Dermis blood vessel endothelial cell (primary cell): ENCODE results near the gene CBX7. TPM values are rescaled to one million over a fixed set of nuclear protein-coding genes. Genes with fewer than 3 reads are reported as not detected.
A peak's percentile ranks its signal among the peaks of the same experiment; 100 is the strongest.

Experiments
- DNase-seq: peaks from one replicate; pipeline ENCODE4 v3.0.0; 2010
- total RNA-seq: library from RNA; depleted of rRNA; stranded (reverse); fragments of >200 nt; gene quantifications from 2 replicates; pipeline ENCODE4 v1.2.3, GENCODE V29; 2014

The CBX7 gene
- total RNA-seq, 1 donor from 2014 or later: 9.5 TPM

DNA sequence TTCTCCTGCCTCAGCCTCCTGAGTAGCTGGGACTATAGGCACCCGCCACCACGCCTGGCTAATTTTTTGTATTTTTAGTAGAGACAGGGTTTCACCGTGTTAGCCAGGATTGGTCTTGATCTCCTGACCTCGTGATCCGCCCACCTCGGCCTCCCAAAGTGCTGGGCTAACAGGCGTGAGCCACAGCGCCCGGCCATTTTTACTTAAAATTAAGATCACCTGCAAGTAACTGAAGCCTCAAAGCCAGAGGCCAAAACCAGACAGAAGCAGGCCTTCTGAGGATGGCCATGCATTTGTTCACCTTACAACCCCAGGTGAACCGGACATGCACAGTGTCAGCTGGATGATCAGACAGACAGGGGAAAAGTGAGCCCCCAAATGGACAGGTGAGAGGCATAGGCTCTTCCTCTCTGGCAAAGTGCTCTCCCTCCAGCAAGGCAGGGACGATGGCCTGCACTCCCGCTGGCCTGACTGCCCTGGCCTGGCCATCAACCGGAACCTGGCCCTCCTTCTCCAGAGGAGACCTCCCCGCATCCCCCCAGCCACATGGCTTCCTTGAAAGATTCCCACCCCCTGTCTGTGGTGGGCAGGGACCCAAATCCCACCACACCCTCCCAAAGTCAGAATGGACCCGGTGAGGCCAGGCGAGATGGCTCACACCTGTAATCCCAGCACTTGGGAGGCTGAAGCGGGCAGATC lies 29.6 kb downstream of the CBX7 start:
- no peak for DNase-seq

DNA sequence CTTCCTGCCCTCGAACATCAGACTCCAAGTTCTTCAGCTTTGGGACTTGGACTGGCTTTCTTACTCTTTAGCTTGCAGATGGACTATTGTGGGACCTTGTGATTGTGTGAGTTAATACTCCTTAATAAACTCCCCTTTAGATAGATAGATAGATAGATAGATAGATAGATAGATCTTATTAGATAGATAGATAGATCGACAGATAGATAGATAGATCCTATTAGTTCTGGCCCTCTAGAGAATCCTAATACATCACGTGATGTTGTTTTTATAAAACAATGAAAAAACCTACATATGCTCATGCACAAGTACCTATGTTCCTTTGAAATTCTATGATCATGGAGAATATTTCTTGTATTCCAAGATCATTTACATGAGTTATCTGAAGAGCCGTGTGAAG lies 31.5 kb downstream of the CBX7 start:
- no peak for DNase-seq

DNA sequence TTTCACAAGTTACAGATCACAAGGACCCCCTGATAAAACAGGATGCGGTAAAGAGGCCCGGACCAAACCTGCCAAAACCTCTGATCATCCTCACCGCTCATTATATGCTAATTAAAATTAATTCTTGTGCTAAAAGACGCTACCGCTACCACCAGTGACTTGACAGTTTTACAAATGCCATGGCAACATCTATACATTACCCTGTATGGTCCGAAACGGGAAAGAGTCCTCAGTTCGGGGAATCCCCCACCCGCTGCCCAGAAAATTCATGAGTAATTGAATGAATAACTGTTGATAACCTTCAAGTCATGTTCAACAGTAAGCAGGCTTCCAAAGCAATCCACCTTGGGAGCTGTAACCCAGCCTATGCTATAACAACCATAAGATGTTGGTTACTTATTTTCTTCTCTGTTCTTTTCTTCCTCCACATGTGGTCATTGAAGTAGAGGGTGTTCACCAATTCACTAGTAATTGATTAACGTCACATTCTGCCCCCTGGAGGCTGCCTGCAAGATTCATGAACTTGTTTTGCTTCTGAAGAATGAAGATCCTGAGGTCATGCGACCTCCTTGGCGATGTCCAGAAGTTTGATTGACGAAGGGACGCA lies 34.8 kb downstream of the CBX7 start:
- peak; percentile 70 for DNase-seq

DNA sequence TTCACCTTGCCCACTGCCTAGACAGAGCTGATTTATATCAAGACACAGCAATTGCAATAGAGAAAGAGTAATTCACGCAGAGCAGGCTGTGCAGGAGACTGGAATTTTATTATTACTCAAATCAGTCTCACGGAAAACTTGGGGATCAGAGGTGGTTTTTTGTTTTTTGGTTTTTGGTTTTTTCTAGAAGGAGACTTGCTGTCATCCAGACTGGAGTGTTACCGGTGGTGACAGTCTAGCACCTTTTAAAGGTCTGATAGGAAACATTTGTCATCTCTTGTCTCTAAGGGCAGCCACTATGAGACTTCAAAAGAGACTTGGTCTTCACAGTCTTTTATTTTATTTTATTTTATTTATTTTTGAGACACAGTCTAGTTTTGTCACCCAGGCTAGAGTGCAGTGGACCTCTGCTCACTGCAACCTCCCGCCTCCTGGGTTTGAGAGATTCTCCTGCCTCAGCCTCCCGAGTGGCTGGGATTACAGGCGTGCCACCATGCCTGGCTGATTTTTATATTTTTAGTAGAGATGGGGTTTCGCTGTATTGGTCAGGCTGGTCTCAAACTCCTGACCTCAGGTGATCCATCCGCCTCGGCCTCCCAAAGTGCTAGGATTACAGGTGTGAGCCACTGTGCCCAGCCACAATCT lies 36.4 kb downstream of the CBX7 start:
- no peak for DNase-seq

DNA sequence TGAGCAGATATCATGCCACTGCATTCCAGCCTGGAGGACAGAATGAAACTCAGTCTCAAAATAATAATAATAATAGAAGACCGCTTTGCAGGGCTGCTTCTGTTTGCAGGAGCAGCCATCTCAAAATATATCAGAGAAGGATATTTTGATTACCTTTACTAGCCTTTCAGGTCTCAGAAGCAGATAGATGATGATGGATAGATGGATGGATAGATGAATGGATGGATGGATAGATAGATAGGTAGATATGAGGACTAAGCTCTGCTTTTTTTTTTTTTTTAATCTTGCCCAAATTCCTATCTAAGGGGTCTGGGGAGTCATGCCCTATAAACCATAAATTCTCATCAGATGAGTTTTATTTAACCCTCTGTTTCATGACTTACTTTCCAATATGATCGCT lies 36.9 kb downstream of the CBX7 start:
- DNase-seq: no peak

DNA sequence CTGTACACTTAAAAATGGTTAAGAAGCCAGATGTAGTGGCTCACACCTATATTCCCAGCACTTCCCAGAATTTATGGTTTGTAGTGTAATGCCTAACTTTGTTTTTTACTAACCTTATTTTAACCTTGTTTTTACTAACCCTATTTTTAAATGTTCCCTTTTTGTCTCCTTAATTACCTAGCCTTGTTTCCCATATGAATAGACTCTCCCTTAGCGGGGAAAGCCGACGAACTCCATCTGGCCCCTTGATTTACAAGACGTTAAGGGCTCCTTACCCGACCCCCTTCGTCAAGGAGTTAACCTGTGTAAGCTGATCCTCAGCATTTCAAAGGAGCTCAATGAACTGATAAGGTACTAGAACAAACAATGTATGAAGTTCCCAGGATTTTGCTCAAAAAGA lies 38.4 kb downstream of the CBX7 start:
- DNase-seq: no peak

DNA sequence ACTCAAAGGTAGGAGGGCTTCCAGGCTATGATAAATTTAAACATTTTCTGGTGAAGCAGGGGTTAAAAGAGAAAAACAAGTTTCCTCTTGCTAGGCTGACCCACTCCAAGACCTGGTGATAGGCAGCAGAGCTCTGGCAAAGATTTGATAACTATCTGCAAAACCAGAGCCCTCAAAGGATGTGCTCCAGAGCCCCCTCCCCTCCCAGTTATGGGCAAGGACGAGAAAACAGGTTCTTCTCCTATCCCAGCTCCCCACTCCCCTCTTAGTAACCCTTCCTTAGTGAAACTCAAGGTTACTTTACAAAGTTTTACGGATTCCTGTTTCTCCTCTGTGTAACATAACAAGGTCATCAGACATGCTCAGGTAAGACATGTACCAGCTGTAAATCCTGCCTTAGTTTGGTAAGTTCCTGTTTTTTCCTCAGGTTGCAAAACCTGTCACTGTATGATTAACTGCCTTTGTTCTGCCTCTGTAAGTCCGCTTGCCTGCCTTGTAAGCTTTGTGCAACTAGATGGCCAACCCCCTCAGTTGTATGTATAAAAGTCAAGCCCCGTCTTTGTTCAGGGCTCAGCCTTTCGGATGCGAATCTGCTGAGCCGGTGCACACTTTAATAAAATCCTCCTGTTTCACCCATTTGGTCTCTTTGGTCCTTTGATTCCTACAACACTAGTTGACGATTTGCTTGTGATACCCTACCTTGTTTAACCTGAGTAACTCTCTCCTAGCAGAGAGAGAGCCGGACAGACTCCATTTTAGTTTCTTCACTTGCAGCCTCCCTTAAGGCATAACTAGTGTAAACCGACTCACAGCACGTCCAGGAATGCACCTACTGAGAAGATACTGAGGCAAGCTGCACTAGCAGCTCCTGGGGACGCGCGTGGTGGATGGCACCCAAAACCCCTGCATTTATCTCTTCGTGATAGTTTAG lies 41.6 kb downstream of the CBX7 start:
- DNase-seq: no peak

DNA sequence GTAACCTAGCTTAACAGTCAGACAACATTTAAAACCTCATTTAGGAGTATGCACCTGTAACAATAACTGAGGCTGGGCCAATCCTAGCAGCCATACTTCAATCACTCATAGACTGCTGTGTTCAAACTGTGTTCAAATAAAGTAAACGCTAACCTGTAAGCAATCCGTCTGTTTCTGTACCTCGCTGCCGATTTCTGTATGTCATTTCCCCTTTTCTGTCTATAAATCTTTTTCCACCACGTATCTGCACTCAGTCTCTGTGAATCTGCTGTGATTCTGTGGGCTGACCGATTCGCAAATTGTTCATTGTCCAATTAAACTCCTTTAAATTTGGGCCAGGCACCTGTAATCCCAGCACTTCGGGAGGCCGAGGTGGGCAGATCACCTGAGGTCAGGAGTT lies 43.1 kb downstream of the CBX7 start:
- DNase-seq: no peak

DNA sequence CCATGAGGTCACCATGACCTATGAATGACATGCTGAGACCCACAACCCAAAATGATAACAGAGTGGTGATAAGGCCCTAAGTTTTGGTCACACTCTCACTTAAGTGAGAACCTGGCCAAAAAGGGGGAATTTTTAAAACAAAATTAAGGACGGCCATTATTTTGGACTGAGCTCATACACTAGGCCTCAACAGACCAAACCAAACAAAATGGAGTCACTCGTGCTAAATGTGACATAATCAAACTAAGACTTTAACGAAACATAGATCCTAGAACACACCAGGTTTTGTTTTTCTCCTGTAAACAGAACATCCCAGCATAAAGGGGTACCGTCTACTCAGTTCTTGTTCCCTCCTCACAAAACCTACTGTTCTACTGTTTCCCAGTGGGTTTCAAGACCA lies 44.0 kb downstream of the CBX7 start:
- no peak for DNase-seq

DNA sequence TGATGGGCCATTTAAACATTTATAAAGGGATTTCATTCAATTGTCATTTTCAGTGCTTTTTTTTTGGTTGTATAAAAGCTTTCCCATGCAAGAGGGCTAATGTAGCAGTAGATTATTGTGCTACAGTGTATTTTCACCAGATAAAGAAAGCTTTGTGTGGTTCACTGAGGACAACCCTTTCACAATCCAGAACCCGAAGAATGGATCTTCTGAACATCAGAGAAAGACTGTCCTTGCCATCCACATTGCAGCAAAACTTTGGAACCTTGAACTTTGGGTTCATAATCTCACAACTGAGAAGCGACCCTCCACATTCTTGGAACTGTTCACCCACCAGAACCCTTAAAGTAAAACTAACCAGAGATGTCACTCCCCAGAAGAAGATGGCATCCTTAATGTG lies 46.2 kb downstream of the CBX7 start:
- no peak for DNase-seq

DNA sequence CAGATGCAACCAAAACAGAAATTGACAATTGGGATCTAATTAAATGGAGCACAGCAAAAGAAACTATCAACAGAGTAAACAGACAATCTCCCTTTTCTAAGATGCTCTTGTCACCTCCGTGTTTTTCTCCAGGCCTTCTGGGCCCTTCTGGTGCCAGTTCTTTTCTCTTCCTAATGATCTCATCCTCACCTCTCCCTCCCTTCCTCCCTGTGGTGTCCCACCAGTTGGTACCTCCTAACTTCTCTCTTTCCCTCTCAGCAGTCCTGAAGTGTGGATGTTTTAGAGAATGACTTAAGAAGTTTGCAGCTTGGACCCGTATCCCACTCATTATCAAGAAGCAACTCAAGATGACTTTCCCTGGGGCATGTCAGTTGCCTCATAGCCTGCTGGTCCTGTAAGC lies 49.0 kb downstream of the CBX7 start:
- DNase-seq: no peak

DNA sequence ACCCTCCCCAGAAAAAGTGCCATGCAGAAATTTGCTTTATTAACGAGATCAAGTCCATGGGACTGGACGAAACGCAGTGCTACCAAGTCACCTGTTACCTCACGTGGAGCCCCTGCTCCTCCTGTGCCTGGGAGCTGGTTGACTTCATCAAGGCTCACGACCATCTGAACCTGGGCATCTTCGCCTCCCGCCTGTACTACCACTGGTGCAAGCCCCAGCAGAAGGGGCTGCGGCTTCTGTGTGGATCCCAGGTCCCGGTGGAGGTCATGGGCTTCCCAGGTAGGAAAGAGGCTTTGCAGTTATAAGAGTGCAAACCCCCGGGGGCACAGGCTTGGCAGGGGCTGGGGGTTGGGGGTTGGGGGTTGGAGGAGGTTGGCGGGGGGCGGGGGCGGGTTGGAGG lies 51.3 kb downstream of the CBX7 start:
- DNase-seq: no peak

DNA sequence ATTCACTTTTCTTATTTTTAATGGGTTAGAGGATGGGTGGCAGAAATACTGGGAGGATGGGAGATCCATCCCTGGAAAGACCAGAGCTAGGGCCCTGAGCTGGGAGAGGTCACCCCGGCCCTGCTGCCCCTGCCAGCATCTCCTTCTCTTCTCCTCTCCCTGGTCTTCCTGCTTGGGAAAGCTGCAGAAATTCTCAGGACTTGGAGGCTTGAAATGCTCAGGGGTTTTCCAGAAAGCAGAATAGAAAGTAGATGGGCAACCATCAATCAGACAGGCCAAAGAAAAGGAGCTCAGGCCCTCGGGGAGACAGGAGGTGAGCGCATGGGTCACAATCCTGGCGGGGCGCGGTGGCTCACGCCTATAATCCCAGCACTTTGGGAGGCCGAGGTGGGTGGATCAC lies 53.9 kb downstream of the CBX7 start:
- no peak for DNase-seq

DNA sequence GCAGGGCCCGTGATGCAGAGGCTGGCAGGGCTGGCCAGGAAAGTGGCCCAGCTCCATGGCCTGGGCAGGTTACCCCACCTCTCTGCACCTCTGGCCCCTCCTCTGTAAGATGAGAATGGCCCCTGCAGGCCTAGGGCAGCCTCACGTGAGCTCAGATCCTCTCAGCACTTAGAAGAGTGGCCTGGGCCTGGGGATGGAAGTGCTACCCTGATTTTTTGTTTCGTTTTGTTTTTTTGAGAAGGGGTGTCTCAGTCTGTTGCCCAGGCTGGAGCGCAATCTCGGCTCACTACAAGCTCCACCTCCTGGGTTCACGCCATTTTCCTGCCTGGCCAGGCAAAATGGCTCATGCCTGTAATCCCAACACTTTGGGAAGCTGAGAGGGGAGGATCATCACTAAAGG lies 54.5 kb downstream of the CBX7 start:
- DNase-seq: no peak

DNA sequence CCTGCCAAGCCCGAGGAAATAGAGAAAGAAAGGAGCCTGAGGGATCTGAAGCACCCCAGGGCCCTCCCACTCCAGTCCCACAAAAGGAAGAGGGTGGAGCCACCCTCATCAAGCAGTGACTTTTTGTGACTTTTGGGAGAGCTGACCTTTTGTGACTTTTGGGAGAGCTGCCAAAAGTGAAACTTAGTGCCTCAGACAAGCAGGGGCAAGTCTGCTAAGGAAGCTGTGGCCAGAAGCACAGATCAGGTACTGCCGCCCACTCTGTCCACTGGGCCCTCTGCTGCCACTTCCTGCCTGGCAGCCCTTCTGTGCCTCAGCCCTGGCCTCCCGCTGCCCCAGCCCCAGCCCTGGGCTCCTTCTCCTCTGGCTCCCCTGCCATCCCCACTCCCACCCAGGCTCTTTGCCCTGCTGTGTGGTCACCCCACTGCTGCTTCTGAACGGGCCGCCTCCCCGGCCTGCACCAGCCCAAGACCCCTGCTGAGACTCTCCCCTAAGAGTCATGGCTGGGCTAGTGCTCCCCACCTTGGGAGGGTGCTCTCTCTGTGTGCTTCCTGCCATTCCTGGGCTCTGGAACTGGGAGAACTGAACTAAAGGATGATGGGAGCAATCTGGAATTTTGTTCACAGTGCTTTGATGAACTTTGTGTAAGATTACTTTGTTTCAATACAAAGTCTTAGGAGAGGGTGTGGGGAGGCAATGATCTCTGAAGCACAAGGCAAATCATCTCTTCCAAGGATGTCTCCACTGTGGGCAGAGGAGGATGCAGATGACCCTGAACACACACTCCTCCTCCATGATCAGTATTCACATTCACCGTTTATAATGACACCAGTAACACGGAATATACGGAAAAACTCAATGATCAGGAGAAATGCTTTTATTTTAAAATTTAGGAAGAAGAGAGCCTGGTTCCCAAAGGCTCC lies 55.1 kb downstream of the CBX7 start, which contains the start of gene APOBEC3H:
TSS of gene APOBEC3H (plus strand) at position 147 of the 923 bp plus-strand sequence. CDS start 3,035 bp downstream, outside the sequence.
- DNase-seq: peak; percentile 17

DNA sequence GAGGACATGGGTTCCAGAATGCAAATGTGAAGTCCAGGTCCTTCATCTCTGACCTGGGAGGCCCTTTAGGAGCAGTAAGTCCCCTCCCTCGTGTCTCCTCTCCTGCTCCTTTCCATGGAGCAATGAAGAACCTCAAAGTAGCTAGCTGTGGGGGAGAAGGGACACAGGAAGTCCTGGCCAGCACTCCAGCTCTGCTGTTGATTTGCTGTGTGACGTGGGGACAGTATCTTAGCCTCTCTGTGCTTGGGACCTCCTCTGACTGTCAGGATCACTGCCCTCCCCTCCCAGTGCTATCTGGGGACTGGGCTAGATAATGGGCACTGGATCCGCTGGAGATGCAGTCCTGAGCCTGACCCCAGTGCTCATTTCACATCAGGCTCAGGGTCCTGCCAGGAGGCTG lies 56.5 kb downstream of the CBX7 start:
- no peak for DNase-seq

DNA sequence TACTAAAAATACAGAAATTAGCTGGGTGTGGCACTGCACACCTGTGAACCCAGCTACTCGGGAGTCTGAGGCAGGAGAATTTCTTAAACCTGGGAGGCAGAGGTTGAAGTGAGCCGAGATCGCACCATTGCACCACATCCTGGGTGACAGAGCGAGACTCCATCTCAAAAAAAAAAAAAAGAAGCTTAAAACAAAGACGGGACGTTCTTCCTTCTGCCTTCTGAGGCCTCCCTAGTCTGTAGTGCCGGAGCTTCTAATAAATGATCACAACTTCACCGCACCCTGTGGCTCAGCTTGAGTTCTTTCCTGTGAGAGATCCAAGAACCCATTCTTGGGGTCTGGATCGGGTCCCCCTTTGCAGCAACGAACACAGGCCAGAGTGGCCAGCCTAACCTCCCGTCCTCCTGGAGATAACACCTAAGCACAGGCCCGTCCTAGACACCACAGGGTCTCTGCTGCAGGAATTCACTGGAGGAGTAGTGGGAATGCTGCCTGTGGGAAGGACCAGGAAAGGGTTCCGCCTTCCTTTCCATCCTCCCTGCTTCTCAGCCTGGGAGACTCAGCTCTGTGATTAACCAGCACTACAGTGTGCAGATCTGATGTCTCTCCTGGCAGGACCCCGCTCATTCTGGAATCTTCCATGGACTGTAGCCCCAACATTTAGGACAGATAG lies 57.6 kb downstream of the CBX7 start:
- DNase-seq: no peak

DNA sequence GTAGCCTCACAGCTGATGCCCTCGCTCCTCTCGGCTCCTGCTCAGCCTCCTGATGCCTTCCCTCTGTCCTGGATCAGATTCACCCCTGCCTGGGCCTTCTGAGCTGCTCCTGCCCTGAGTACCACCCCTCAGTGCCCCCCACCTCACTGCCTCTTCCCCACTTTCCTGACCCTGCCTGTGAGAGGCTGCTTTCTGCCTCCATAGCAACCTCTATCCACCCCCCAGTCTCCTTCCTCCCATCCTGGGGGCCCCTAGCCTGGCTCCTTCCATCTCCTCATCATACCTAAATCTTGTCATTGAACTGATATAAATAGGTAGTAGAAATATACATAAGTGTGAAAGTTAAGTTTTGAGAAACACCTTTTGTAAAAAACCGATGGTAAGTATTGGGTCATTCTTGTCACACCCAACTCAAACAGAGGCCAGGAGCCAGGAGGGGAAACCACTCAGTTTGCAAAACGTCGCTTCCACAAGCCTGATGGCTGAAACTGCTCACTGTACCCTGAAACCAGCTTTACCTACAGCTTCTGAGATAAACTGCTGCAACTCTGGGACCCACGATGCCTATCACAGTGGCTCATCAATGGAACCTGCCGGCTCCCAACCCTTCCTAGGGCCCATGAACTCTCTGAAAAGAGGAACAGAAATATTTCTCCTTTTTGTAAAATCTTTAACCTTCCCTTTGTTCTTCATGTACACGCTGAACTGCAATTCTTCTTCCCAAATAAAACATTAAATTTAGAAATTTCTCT lies 60.2 kb downstream of the CBX7 start:
- DNase-seq: no peak

DNA sequence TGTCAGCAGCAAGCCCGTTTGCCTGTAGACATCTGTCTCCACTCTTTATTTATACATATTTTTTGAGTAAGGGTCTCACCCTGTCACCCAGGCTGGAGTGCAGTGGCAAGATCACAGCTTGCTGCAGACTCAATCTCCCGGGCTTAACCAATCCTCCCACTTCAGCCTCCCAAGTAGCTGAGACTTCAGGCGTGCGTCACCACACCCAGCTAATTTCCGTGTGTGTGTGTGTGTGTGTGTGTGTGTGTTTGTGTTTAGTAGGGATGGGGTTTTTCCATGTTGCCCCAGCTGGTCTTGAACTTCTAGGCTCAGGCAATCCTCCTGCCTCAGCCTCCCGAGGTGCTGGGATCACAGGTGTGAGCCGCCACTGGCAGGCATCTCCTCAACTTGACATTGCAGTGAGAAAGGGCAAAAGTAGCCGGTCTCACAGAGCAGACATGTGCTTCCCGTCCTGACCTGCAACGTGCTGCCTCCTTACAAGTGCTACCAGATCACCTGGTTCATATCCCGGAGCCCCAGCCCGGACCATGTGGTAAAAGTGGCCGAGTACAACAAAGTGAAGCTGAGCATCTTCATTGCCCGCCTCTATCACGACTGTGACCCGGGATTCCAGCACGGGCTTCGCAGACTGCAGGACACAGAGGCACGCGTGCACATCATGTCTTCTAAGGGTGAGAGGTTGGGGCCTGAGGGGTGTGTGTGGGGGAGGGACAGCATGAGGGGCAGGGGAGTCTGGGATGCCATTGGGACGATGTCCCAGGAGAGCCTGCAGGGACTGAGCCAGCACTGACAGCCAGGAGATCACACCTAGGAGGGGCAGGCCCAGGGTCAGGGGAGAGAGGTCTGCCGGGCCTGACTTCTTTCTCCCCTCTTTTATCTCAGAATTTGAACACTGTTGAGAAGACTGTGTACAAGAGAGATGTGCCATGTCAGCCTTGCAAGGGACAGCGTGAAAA lies 61.1 kb downstream of the CBX7 start:
- no peak for DNase-seq
